Naive thymus-derived CD4-positive, alpha-beta T cell (primary cell): Measurements from ENCODE around the gene CASP12. TPM values are rescaled to one million over a fixed set of nuclear protein-coding genes. Genes with fewer than 3 reads are reported as not detected.
A peak's percentile ranks its signal among the peaks of the same experiment; 100 is the strongest.

Experiments used
- ATAC-seq: fragments of 150-1000 bp; cut with Tn5 transposase; 2 replicates; pipeline ENCODE4 v1.10.0; 2021; ENCODE audit warnings: mild to moderate bottlenecking, moderate library complexity
- CTCF ChIA-PET: fragments of 350-600 bp; sonication (Branson Sonifier 250); formaldehyde crosslinking; loops from one replicate; lab custom pipeline; 2021; ENCODE audit warnings: antibody characterized with exemption; lab: Charles Lee
- POLR2A ChIA-PET: fragments of 350-600 bp; sonication (Branson Sonifier 250); formaldehyde crosslinking; loops from one replicate; lab custom pipeline; 2021; ENCODE audit warnings: antibody characterized with exemption, inconsistent platforms; lab: Charles Lee
- DNase-seq, 9 donors: peaks; one replicate each; pipeline versions ENCODE4 v3.0.0 to v3.0.0-alpha.2; 2020 to 2022; ENCODE audit warnings: mixed read lengths in 1 of 9
- H3K27ac ChIP-seq: one replicate; pipeline ENCODE4 v1.7.0; 2013; ENCODE audit warnings: mild to moderate bottlenecking, low read depth, low read length, moderate library complexity
- H3K27me3 ChIP-seq, 2 donors: one replicate each; pipeline ENCODE4 v1.7.0; 2013; ENCODE audit warnings: low read length in 2 of 2, mild to moderate bottlenecking in 2 of 2, moderate library complexity in 2 of 2; ENCODE audit not compliant: control insufficient read depth in 2 of 2, insufficient read depth in 2 of 2
- H3K36me3 ChIP-seq, 3 experiments: 1 replicate in 2 of 3; 2 replicates in 1 of 3; pipeline ENCODE4 v1.7.0; 2013; ENCODE audit warnings: low read length in 3 of 3, mild to moderate bottlenecking in 3 of 3, moderate library complexity in 1 of 3; ENCODE audit not compliant: insufficient read depth in 3 of 3, control insufficient read depth in 2 of 3
- H3K4me1 ChIP-seq, 2 donors: one replicate each; pipeline ENCODE4 v1.7.0; 2013; ENCODE audit warnings: low read length in 2 of 2, mild to moderate bottlenecking in 2 of 2, moderate library complexity in 1 of 2; ENCODE audit not compliant: control insufficient read depth in 2 of 2, insufficient read depth in 2 of 2
- H3K4me3 ChIP-seq: 2 replicates; pipeline ENCODE4 v1.7.0; 2013; ENCODE audit warnings: mild to moderate bottlenecking, low read length
- H3K9me3 ChIP-seq, 3 experiments: 1 replicate in 2 of 3; 2 replicates in 1 of 3; pipeline ENCODE4 v1.7.0; 2013; ENCODE audit warnings: low read length in 3 of 3; ENCODE audit not compliant: control insufficient read depth in 2 of 3
- H3K27ac Mint-ChIP-seq, 9 donors: one replicate each; pipeline ENCODE4 v1.8.0; 2020 to 2022; ENCODE audit warnings: mixed read lengths in 9 of 9, mild to moderate bottlenecking in 8 of 9, moderate library complexity in 5 of 9, inconsistent platforms in 2 of 9
- H3K27me3 Mint-ChIP-seq, 5 donors: one replicate each; pipeline ENCODE4 v1.8.0; 2021 to 2022; ENCODE audit warnings: mixed read lengths in 5 of 5, mild to moderate bottlenecking in 1 of 5
- H3K36me3 Mint-ChIP-seq, 5 donors: one replicate each; pipeline ENCODE4 v1.8.0; 2020 to 2022; ENCODE audit warnings: mixed read lengths in 5 of 5, mild to moderate bottlenecking in 3 of 5, inconsistent platforms in 1 of 5
- H3K4me1 Mint-ChIP-seq, 7 donors: one replicate each; pipeline ENCODE4 v1.8.0; 2020 to 2022; ENCODE audit warnings: mixed read lengths in 7 of 7, mild to moderate bottlenecking in 3 of 7, inconsistent platforms in 1 of 7
- H3K4me3 Mint-ChIP-seq, 10 donors: one replicate each; pipeline ENCODE4 v1.8.0; 2020 to 2022; ENCODE audit warnings: mild to moderate bottlenecking in 10 of 10, mixed read lengths in 10 of 10, moderate library complexity in 6 of 10, inconsistent platforms in 2 of 10
- H3K9me3 Mint-ChIP-seq, 11 donors: one replicate each; pipeline ENCODE4 v1.8.0; 2020 to 2022; ENCODE audit warnings: mixed read lengths in 11 of 11, mild to moderate bottlenecking in 4 of 11, inconsistent platforms in 1 of 11, moderate library complexity in 1 of 11
- intact Hi-C, 2 donors: fragments of 100-400 bp; cut with micrococcal nuclease; formaldehyde crosslinking; loops; one replicate each; pipeline ENCODE4 v1.15.1; 2023
- polyA plus RNA-seq, 2 donors: library from polyadenylated mRNA; unstranded; fragments of 300-500 nt; fragmentation: Illumina TruSeq; gene quantifications; one replicate each; pipeline ENCODE4 v1.2.3, GENCODE V29; 2021
- total RNA-seq, 6 experiments: library from RNA in 5 of 6; stranded (reverse) in 5 of 6; gene quantifications; 1 replicate in 5 of 6; 2 replicates in 1 of 6; pipeline ENCODE4 v1.2.3 and lab custom pipeline; 2021 to 2026

CASP12 gene
- total and polyA plus RNA-seq, 7 experiments from 2014 or later = not detected

- Histone ChIP-seq H3K27me3 (no peaks in the 10 kb centered on the region), H3K4me1 (peaks cover 7 to 9% of the 10 kb centered on the region in 2 donors), H3K4me3 (no peak overlapping the region), H3K36me3 (no peaks in the 10 kb centered on the region), H3K27ac (no peak overlapping the region), H3K9me3 (no peaks in the 10 kb centered on the region)
- H3K4me3 Mint-ChIP-seq = no peak overlapping the region
- DNase-seq (no peak), ATAC-seq (no peak)
- H3K4me1 Mint-ChIP-seq = peaks cover 7 to 16% (median 10%) of the 10 kb centered on the region in 7 donors
- peaks cover 0 to 5% (median 0%) of the 10 kb centered on the region in 11 donors for H3K9me3 Mint-ChIP-seq
- peaks cover 0 to 8% (median 0%) of the 10 kb centered on the region in 5 donors for H3K36me3 Mint-ChIP-seq
- CTCF ChIA-PET = interaction anchor here (0.7 kb wide), 1 partner anchor 130 kb away, joined by 6 read pairs; no protein-coding TSS in a partner anchor
- intact Hi-C loops = no loop called here
- POLR2A ChIA-PET = interaction anchor here (0.7 kb wide), 1 partner anchor 41 kb away, joined by 8 read pairs; no protein-coding TSS in a partner anchor
- peaks cover 0 to 4% (median 0%) of the 10 kb centered on the region in 5 donors for H3K27me3 Mint-ChIP-seq
- H3K27ac Mint-ChIP-seq = no peak overlapping the region
These were observed 27.4 kb downstream of the CASP12 start for GRCh38 chr11:104870910-104871309.

- Mint-ChIP-seq H3K27me3 (peaks cover 0 to 4% (median 0%) of the 10 kb centered on the region in 5 donors), H3K36me3 (peaks cover 0 to 8% (median 0%) of the 10 kb centered on the region in 5 donors)
These were observed 31.4 kb downstream of the CASP12 start for GRCh38 chr11:104866815-104867214.

GRCh38 chr11:104858882-104859775 is 39.1 kb downstream of the CASP12 start:
- Mint-ChIP-seq H3K27ac (peak overlapping the region in 3 of 9 donors; percentile 4 to 47 (median 4)), H3K27me3 (peaks cover 0 to 1% (median 0%) of the 10 kb centered on the region in 5 donors), H3K36me3 (peaks cover 0 to 6% (median 0%) of the 10 kb centered on the region in 5 donors), H3K4me1 (peaks cover 0 to 22% (median 20%) of the 10 kb centered on the region in 7 donors), H3K9me3 (no peaks in the 10 kb centered on the region), H3K4me3 (peak overlapping the region in 4 of 10 donors; percentile 0 to 36 (median 18))
- H3K36me3 ChIP-seq = no peaks in the 10 kb centered on the region
- intact Hi-C loops = no loop called here
- CTCF ChIA-PET = no interaction called here
- ATAC-seq (no peak), DNase-seq (peak in 1 of 9 donors; percentile 3)
- no peak overlapping the region for H3K4me3 ChIP-seq
- H3K27ac ChIP-seq = no peak overlapping the region
- POLR2A ChIA-PET = no interaction called here
- H3K4me1 ChIP-seq = no peaks in the 10 kb centered on the region
- H3K27me3 ChIP-seq = no peaks in the 10 kb centered on the region
- H3K9me3 ChIP-seq = no peaks in the 10 kb centered on the region

More at GRCh38 chr11:104866815-104867214, 31.4 kb downstream of the CASP12 start:
- Histone ChIP-seq H3K27me3 (no peaks in the 10 kb centered on the region), H3K27ac (no peak overlapping the region), H3K36me3 (no peaks in the 10 kb centered on the region), H3K9me3 (no peaks in the 10 kb centered on the region), H3K4me3 (no peak overlapping the region), H3K4me1 (no peaks in the 10 kb centered on the region)
- ATAC-seq (no peak), DNase-seq (no peak)
- CTCF ChIA-PET = no interaction called here
- peaks cover 0 to 14% (median 4%) of the 10 kb centered on the region in 11 donors for H3K9me3 Mint-ChIP-seq
- POLR2A ChIA-PET = no interaction called here
- intact Hi-C loops = no loop called here
- H3K4me1 Mint-ChIP-seq = peaks cover 0 to 8% (median 0%) of the 10 kb centered on the region in 7 donors
- no peak overlapping the region for H3K27ac Mint-ChIP-seq
- no peak overlapping the region for H3K4me3 Mint-ChIP-seq

GRCh38 chr11:104856607-104857006 is 41.7 kb downstream of the CASP12 start:
- DNase-seq (no peak), ATAC-seq (no peak)
- H3K36me3 Mint-ChIP-seq = peaks cover 0 to 4% (median 0%) of the 10 kb centered on the region in 5 donors
- Histone ChIP-seq H3K9me3 (no peaks in the 10 kb centered on the region), H3K4me3 (no peak overlapping the region), H3K36me3 (no peaks in the 10 kb centered on the region), H3K4me1 (no peaks in the 10 kb centered on the region), H3K27ac (no peak overlapping the region), H3K27me3 (no peaks in the 10 kb centered on the region)
- no peak overlapping the region for H3K27ac Mint-ChIP-seq
- peaks cover 0 to 22% (median 20%) of the 10 kb centered on the region in 7 donors for H3K4me1 Mint-ChIP-seq
- no peak overlapping the region for H3K4me3 Mint-ChIP-seq
- H3K9me3 Mint-ChIP-seq = no peaks in the 10 kb centered on the region
- peaks cover 0 to 1% (median 0%) of the 10 kb centered on the region in 5 donors for H3K27me3 Mint-ChIP-seq
- CTCF ChIA-PET = no interaction called here
- POLR2A ChIA-PET = no interaction called here
- intact Hi-C loops = no loop called here

GRCh38 chr11:104855965-104856364 is 42.3 kb downstream of the CASP12 start:
- no peak overlapping the region for H3K27ac ChIP-seq
- Mint-ChIP-seq H3K27ac (no peak overlapping the region), H3K4me3 (no peak overlapping the region), H3K36me3 (peaks cover 0 to 4% (median 0%) of the 10 kb centered on the region in 5 donors), H3K9me3 (no peaks in the 10 kb centered on the region), H3K4me1 (peaks cover 0 to 22% (median 20%) of the 10 kb centered on the region in 7 donors), H3K27me3 (peaks cover 0 to 1% (median 0%) of the 10 kb centered on the region in 5 donors)
- H3K9me3 ChIP-seq = no peaks in the 10 kb centered on the region
- ATAC-seq = no peak
- no peak overlapping the region for H3K4me3 ChIP-seq
- intact Hi-C loops = loop anchor here in 1 of 2 donors (2.0 kb wide), 1 partner anchor 13 kb away; no protein-coding TSS in a partner anchor
- no peaks in the 10 kb centered on the region for H3K27me3 ChIP-seq
- H3K4me1 ChIP-seq = no peaks in the 10 kb centered on the region
- CTCF ChIA-PET = no interaction called here
- POLR2A ChIA-PET = no interaction called here
- H3K36me3 ChIP-seq = no peaks in the 10 kb centered on the region
- no peak for DNase-seq

- no peaks in the 10 kb centered on the region for H3K36me3 ChIP-seq
- Mint-ChIP-seq H3K27me3 (peaks cover 0 to 6% (median 0%) of the 10 kb centered on the region in 5 donors), H3K9me3 (no peaks in the 10 kb centered on the region), H3K4me3 (no peak overlapping the region), H3K4me1 (peaks cover 0 to 7% (median 5%) of the 10 kb centered on the region in 7 donors), H3K27ac (no peak overlapping the region), H3K36me3 (peaks cover 0 to 1% (median 0%) of the 10 kb centered on the region in 5 donors)
- intact Hi-C loops = no loop called here
- DNase-seq (no peak), ATAC-seq (no peak)
- no peaks in the 10 kb centered on the region for H3K4me1 ChIP-seq
- ChIA-PET POLR2A (no interaction called here), CTCF (no interaction called here)
- no peak overlapping the region for H3K4me3 ChIP-seq
- no peaks in the 10 kb centered on the region for H3K27me3 ChIP-seq
- no peaks in the 10 kb centered on the region for H3K9me3 ChIP-seq
- H3K27ac ChIP-seq = no peak overlapping the region
These were observed 45.0 kb downstream of the CASP12 start for GRCh38 chr11:104853276-104853675.
